ENCODE data around the gene PDE4D.

DNA sequence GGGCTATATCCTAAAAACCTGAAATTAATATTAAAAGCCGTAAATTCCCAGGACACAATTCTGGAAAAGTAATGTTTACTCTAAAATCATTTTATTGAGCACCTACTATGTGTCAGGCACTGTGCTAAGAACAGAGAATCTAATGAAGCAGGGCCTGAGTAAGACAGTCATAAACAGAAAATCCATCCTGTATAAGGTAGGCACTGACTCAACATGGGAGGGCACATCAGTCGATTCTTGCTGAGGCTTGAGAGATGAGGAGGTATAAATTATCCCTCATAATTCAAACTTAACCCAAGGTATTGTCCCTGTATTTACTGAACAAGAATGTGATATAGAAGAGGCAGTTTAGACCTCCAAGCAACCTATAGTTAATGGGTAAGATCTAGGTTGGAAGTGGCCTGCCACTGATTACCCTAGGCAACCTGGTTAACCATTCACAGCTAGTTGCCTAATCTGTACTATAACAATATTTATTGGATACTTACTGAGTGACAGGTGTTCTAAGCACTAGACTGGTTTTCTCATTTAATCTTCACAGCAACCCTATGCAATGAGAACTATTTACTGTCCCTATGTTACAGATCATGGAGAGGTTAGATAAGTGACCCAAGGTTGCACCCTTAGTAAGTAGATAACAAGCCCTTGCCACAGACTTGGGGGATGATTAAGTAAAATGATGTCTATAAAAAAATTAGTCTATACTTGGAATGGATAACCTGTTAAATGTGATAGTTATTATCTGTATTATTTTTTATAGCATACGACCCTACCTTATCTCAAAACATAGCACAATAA lies 317.7 kb downstream of the PDE4D start:
- TF ChIP-seq TAF1 (IDR thresholded peaks at IDR 0.05; ENCODE audit: borderline replicate concordance, low read depth, low read length) (no peak), POLR2AphosphoS5 (IDR thresholded peaks at IDR 0.05; ENCODE audit: low read depth, low read length) (no peak)
